ENCODE measurements around the gene RPS27L. TPM values are rescaled to one million over a fixed set of nuclear protein-coding genes. Genes with fewer than 3 reads are reported as not detected.

Gene RPS27L
- total and polyA plus RNA-seq, 9 of the 15 experiments (the other 6 are each of a cell fraction or from before 2014, with no cell fraction given) = 72.2 to 382 (median 116) TPM

- TF ChIP-seq RNF219 (CRISPR knock-in tag; IDR thresholded peaks at IDR 0.05) = no peak
- TF ChIP-seq TCF7L2 (IDR thresholded peaks at IDR 0.05; ENCODE audit: low read depth, low read length) = peak; percentile 79; the same call in 1 of the 2 replicates
- no peak for TF ChIP-seq SMAD4 (CRISPR knock-in tag; conservative IDR thresholded peaks at IDR 0.05)
- no peak for TF ChIP-seq KAT7 (CRISPR knock-in tag; IDR thresholded peaks at IDR 0.05; ENCODE audit: borderline replicate concordance)
- no peak for TF ChIP-seq SUPT5H (IDR thresholded peaks at IDR 0.05)
- TF ChIP-seq CBFA2T2 (conservative IDR thresholded peaks at IDR 0.05) = no peak
- TF ChIP-seq SPI1 (IDR thresholded peaks at IDR 0.05; ENCODE audit: borderline replicate concordance, low read depth, low read length) = no peak
- no peak for TF ChIP-seq CAMTA2 (CRISPR knock-in tag; conservative IDR thresholded peaks at IDR 0.05)
- TF ChIP-seq RFX5 (IDR thresholded peaks at IDR 0.05; ENCODE audit: low read depth, low read length) = no peak
- no peak for TF ChIP-seq ZMIZ1 (IDR thresholded peaks at IDR 0.05; ENCODE audit: low read depth in 2 of 2, low read length in 2 of 2)
- TF ChIP-seq MTA1 (IDR thresholded peaks at IDR 0.05; ENCODE audit: borderline replicate concordance) = 0 out of 2 replicates have a peak, but pooled peaks have one; percentile 36
- no peak for TF ChIP-seq NONO (IDR thresholded peaks at IDR 0.05; ENCODE audit: low read depth in 2 of 2, low read length in 1 of 2)
- no peak for TF ChIP-seq CBX8 (IDR thresholded peaks at IDR 0.05; ENCODE audit: borderline replicate concordance, extremely low read depth, low read depth, low read length, poor library complexity, severe bottlenecking)
- peak in 1 of 2 experiments; percentile 13; a peak in 1 of 4 replicates for TF ChIP-seq RAD21 (CRISPR knock-in tag; conservative IDR thresholded peaks at IDR 0.05 in 1 of 2, IDR thresholded peaks at IDR 0.05 in 1 of 2)
- TF ChIP-seq RBM39 (optimal IDR thresholded peaks at IDR 0.05; ENCODE audit: low read depth, low read length) = no peak
- TF ChIP-seq RCOR1 (IDR thresholded peaks at IDR 0.05; ENCODE audit: borderline replicate concordance in 1 of 2, low read depth in 2 of 2, low read length in 2 of 2) = peak in 1 of 2 experiments; percentile 29; a peak in 1 of 4 replicates
- peak; percentile 41; the same call in 1 of the 2 replicates for TF ChIP-seq SOX6 (IDR thresholded peaks at IDR 0.05)
- peak; percentile 57 for TF ChIP-seq SMARCA4 (IDR thresholded peaks at IDR 0.05)
- TF ChIP-seq CBFA2T3 (IDR thresholded peaks at IDR 0.05) = no peak
- no peak for TF ChIP-seq IRF9 (tag; IDR thresholded peaks at IDR 0.05)
Measured at GRCh38 chr15:63198371-63199250, 41.3 kb upstream of the RPS27L start (continued).

All from K562 (cell line).